GM21515 (cell line): ENCODE data around the gene ADIPOQ.
"Not testable (repeated sequence)": the region's sequence is repeated elsewhere in the genome, so short reads cannot be mapped to it uniquely, and the experiment has no call there.

Experiments used
- ATAC-seq: cut with Tn5 transposase; IDR thresholded peaks from one replicate; pipeline ENCODE4 v1.9.1; 2021; ENCODE audit not compliant: unreplicated experiment

ADIPOQ gene

DNA sequence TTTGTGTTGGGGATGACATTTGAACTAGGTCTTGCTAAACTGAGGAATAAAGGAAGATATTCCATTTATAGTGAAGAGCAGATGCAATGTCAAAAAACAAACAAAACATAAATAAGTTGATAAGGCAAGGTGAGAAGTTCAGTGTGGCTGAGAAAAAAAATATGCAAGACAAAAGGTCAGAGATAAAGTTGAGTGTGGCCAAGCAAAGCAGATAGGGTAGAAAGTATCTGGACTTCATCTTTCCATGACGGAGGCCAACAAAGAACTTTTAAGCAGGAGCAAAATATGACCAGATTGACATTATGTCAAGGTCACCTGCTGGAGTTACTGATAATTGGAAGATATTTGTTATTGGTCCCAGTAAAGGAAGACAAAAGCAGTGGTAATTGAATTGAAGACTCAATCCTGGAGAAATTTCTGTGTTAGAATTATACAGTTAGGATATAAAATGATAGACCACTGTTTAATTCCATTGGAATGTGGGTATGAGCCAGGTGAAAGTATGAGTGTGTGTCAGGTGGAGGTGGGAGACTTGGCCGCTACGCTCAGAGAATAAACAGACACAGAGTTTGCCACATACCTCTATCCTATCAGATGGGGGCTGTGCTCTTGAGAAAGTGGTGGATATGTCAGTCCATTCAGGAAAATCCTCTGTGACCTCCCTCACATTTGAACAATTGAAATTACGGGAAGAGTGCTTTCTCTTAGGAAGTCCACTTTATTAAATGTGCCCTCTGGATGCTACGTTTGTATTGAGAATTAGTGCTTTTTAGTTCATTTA is 28.1 kb downstream of the ADIPOQ start:
- no peak for ATAC-seq

DNA sequence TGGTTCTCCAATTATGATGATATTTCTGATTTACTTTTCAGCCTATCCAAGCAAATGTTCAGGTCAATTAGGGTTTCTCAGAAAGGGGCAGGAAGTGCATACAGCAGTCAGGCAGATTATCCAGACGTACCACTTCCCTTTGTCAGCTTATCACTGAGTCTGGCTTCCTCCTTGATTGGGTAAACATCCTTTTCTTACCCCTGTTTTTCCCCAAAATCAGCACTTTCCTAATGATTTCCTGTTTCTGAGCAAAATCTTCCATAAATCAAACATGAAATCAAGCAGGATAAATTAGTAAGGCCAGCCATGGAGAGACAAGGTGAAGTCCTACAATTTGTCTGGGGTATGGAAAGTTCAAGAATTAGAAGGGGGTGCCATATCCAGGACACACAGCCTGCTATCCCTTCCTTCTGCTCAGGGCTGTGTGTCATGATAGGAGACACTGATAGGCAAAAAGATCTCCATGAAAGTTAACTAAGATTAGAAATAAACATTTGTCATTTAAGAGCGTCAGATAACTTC is 29.0 kb downstream of the ADIPOQ start:
- ATAC-seq, result no peak

DNA sequence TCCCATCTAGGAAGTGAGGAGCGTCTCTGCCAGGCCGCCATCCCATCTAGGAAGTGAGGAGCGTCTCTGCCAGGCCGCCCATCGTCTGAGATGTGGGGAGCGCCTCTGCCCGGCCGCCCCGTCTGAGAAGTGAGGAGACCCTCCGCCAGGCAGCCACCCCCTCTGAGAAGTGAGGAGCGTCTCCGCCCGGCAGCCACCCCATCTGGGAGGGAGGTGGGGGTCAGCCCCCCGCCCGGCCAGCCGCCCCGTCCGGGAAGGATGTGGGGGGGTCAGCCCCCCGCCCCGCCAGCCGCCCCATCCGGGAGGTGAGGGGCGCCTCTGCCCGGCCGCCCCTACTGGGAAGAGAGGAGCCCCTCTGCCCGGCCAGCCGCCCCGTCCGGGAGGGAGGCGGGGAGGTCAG is 31.3 kb downstream of the ADIPOQ start:
- ATAC-seq, result not testable (repeated sequence)

DNA sequence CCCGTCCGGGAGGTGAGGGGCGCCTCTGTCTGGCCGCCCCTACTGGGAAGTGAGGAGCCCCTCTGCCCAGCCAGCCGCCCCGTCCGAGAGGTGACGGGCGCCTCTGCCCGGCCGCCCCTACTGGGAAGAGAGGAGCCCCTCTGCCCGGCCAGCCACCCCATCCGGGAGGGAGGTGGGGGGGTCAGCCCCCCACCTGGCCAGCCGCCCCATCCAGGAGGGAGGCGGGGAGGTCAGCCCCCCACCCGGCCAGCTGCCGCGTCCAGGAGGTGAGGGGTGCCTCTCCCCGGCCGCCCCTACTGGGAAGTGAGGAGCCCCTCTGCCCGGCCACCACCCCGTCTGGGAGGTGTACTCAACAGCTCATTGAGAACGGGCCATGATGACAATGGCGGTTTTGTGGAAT is 31.7 kb downstream of the ADIPOQ start:
- not testable (repeated sequence) for ATAC-seq

DNA sequence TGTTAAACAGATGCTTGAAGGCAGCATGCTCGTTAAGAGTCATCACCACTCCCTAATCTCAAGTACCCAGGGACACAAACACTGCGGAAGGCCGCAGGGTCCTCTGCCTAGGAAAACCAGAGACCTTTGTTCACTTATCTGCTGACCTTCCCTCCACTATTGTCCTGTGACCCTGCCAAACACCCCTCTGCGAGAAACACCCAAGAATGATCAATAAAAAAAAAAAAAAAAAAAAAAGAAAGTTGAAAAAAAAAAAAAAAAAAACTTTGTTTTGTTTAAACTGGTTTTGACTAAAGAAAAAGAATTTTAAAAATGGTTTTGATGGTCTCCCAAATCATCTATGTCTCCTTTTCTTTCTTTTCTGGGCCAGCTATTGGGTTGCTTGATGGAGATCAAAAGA is 32.3 kb downstream of the ADIPOQ start:
- not testable (repeated sequence) for ATAC-seq

DNA sequence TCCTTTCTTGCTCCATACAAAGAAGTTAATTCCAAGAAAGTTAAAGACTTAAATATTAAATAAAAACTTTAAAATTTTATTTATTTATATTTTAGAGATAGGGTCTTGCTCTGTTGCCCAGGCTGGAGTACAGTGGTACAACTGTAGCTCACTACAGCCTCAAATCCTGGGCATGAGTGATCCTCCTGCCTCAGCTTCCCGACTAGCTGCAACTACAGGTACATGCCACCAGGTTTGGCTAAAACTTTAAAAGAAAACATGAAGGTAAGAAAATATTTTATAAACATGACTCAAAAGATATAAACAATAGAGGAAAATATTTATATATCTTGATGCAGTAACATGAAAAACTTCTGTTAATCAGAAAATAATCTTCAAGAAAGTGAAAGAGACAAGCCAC is 33.2 kb downstream of the ADIPOQ start:
- no peak for ATAC-seq

DNA sequence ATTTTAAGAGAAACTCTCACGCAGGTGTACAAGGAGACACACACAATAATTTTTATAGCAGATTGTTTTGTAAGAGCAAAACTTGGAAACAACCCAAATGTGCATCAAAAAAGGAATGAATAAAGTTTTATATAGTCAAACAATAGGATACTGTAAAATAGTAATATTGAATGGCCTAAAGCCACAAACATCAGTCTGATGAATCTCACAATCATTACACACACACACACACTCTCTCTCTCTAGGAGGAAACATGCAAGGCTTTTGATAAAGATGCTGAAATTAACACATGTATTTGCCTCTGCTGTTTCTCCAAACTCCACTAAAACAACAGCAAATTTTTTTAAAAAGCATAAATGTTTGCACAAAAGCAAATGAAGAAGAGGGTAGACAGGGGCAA is 37.3 kb downstream of the ADIPOQ start:
- no peak for ATAC-seq

DNA sequence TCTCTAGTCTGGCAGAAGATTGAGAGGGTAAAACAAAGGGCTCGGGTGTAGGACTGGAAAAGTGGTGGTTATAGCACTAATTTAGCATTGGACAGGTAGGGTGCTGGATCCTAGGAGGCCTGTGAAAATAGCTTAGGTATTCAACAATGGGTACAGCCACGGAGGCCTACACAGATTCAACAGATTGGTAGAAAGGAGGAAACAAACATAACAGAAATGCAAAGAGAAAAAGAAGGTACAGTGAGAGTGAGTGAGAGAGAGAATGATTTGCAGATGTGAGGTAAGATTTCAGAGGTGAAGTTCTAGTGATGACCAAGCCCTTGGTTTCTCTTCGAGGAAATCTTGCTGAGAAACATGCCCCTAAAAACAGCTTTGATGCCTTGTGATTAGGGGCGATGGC is 37.9 kb downstream of the ADIPOQ start:
- no peak for ATAC-seq

DNA sequence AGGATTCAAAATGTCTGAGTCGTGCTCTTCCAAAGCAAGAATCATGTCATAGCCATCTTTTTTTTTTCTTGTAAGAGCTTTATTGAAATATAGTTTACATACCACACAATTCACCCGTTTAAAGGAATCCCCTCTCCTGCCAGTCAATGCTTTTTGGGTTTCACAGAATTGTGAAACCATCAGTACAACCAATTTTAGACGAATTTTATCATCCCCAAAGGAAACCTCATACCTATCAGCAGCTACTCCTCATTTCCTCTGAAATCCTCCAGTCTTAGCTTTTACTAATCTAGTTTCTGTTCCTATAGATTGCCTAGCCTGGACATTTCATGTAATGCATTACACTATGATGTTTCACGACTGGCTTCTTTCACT is 39.6 kb downstream of the ADIPOQ start:
- ATAC-seq, result no peak

DNA sequence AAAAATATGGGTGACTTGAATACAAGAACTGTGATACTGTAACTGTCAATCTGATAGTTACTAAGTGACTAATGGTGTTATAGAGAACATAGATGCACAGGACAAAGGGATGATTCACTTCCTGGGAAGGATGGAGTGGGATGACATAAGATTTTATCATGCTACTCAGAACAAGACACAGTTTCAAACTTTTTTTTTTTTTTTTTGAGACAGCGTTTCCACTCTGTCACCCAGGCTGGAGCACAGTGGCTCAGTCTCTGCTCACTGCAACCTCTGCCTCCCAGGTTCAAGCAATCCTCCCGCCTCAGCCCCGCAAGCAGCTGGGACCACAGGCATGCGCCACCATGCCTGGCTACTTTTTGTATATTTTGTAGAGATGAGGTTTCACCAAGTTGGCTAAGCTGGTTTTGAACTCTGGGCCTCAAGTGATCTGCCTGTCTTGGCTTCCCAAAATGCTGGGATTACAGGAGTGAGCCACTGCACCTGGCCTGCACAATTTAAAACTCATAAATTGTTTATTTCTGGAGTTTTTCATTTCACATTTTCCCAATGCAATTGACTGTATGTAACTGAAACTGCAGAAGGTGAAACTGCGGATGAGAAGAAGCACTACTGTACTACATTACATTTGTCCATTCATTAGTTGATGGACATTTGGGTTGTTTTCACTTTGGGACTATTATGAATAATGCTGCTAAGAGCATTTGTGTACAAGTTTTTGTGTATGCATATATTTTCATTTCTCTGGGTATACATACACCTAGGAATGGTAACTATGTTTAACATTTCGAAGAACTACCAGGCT is 40.6 kb downstream of the ADIPOQ start:
- no peak for ATAC-seq

DNA sequence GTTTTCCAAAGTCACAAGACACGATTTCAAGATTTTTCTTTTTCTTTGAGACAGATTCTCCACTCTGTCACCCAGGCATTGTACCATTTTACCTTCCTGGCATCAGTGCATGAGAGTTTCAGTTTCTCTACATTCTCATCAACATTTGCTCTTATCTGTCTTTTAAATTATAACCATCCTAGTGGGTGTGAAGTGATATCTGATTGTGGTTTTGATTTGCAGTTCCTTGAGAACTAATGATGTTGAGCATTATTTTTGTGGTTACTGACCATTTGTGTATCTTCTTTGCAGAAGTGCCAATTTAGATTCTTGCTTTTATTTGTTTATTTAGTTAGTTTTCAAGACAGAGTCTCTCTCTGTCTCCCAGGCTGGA is 41.2 kb downstream of the ADIPOQ start:
- no peak for ATAC-seq

DNA sequence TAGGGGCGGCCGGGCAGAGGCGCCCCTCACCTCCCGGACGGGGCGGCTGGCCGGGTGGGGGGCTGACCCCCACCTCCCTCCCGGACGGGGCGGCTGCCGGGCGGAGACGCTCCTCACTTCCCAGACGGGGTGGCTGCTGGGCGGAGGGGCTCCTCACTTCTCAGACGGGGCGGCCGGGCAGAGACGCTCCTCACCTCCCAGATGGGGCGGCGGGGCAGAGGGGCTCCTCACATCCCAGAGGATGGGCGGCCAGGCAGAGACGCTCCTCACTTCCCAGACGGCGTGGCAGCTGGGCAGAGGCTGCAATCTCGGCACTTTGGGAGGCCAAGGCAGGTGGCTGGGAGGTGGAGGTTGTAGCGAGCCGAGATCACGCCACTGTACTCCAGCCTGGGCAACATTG is 42.4 kb downstream of the ADIPOQ start:
- ATAC-seq, result not testable (repeated sequence)

DNA sequence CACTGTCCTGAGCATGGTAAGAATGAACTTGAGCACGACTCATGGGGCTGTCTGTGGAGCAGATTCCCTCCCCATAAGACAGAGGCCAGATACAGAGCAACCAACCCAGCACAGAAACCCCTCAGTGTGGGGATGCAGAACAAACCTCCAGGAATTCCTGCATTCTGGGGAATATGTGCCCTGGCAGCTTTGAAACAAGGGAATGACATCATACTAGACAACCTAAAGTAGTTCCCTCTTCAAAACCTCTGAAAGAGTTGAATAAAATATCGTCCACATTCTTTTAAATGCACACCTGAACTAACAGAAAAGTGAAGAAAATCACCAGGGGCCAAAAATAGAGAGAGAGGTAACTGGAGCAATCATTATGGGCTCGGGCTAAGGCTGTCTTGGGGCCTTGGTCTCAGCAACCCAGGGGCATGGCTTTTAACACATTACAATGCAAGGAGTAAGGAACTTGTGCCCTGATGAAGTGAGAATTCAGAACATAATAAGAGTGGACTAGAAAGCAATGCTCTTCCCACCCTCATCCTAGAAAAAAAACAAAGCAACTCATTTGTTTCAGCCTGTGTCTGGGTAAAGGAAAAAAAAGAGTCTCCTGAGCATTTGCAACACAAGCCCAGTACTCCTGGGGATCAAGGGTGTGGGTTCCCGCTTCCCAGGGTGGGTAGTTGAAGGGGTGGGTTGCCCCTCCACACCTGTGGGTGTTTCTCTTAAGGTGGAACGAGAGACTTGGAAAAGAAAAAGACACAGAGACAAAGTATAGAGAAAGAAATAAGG is 43.9 kb downstream of the ADIPOQ start:
- ATAC-seq, result no peak

DNA sequence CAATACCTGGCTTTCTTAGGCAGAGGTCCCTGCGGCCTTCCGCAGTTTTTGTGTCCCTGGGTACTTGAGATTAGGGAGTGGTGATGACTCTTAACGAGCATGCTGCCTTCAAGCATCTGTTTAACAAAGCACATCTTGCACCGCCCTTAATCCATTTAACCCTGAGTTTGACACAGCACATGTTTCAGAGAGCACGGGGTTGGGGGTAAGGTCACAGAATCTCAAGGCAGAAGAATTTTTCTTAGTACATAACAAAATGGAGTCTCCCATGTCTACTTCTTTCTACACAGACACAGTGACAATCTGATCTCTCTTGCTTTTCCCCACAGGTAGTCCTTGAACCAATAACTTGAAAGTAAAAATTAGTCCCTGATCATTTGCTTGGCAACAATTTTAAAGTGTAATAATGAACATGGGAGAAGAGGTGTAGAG is 45.0 kb downstream of the ADIPOQ start:
- ATAC-seq, result not testable (repeated sequence)

DNA sequence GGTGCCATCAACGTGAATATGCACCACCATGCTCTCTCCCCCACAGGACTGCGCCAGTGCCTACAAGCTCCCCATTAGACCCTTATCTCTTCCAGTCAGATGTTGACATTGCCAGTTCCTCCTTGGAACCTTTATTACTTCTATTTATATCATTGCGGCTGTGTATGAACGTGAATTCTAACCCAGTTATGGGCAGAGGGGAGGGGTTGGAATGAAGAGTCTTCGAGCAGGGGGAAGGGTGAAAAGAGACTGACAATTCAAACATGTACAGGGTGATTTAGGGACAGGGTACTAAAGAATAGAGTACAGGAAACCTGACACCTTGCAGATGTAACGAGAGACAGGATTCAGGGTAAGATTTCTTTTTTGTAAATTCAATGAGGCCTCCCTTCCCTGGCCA is 46.1 kb downstream of the ADIPOQ start:
- no peak for ATAC-seq

DNA sequence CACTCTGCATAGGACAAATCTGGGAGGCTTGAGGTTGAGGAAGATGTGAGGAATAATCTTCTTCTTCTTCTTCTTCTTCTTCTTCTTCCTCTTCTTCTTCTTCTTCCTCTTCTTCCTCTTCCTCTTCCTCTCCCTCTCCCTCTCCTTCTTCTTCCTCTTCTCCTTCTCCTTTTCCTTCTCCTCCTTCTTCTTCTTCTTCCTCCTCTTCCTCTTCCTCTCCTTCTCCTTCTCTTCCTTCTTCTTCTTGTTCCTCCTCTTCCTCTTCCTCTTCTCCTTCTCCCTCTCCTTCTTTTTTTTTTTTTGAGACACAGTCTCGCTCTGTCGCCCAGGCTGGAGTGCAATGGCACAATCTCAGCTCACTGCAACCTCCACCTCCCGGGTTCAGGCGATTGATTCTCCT is 47.2 kb downstream of the ADIPOQ start:
- ATAC-seq, result not testable (repeated sequence)

DNA sequence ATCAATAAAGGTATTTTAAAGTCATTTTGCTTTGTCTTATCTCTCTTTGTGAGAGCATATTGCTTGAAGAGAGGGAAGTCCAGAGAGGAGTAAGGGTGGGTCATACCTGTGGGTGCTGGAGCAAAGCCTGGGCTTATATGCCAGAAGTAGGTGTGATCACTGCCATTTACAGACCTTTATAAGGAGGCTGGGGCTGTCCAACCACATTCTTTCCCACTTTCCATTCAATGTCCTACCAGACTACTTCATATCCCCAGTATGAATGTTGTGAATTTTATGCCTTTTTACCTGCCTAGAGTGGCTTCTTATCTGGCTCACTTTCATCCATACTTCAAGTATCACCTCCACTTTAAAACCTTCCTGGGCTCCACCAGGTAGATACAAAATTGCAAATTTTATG is 48.4 kb downstream of the ADIPOQ start:
- no peak for ATAC-seq

DNA sequence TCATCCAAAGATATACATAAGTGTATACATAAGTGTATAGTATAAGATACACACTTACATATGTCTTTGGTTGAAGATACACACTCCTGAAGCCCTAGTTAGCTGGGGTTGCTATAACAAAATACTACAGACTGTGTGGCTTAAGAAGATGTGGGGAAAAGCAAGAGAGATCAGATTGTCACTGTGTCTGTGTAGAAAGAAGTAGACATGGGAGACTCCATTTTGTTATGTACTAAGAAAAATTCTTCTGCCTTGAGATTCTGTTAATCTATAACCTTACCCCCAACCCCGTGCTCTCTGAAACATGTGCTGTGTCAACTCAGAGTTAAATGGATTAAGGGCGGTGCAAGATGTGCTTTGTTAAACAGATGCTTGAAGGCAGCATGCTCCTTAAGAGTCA is 50.6 kb downstream of the ADIPOQ start:
- ATAC-seq, result not testable (repeated sequence)

DNA sequence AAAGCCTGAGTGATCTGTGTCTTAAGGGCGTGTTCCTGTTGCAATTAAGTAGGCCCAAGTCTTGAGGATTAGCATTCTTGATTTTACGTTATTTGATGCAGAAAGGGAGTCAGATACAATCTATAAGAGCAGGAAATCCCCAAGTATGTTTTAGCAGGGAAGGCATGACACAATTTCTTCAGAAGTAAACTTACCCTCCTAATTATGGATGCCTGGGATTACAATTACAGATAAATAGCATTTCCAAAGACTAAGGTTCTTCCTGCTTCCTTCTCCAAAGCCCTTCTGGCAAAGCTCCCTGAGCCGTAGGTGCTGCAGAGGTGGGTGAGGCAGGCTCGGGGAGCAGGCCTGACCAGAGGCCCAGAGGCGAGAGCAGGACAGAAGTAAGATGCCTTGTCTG is 52.9 kb downstream of the ADIPOQ start:
- ATAC-seq, result no peak

DNA sequence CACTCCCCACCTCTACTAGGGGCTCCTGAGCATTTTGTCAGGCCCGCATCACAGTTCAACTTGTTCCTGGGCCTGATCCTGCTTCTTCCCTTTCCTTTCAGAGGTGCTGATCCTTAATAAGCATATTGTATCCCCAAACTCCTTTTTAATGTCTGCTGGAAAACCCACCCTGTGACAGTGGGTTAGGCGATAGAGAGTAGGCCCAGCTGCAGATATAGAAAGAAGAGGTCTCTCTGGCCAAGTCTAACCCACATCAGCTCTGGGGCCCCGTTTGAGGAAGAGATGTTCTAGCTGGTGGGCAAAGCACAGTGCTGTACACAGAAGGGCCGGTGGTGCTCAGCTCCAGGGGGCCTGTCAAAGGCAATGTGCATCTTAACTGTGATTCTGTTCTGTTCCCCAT is 53.5 kb downstream of the ADIPOQ start:
- ATAC-seq, result no peak

DNA sequence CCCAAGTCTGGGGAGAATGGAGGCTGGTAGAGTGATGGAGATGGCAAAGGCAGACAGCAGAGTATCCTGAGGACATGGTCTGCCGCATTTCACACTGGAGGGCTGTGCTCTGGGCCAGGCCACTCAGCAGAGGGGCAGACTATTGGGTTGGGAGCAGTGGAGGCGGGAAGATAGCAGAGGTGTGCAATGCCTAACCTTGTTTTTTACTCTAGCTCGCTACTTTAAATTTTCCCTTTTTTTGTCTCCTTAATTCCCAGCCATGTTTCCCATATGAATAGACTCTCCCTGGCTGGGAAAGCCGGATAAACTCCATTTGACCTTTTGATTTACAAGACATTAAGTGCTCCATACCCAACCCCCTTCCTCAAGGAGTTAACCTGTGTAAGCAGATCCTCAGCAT is 54.4 kb downstream of the ADIPOQ start:
- no peak for ATAC-seq
